ENCODE results near the gene SSH2. TPM values are rescaled to one million over a fixed set of nuclear protein-coding genes. Genes with fewer than 3 reads are reported as not detected.

Gene SSH2
- total and polyA plus RNA-seq, 4 donors: 7.5 to 14.1 (median 11.2) TPM

GRCh38 chr17:29880031-29880430, 50.0 kb downstream of the SSH2 start:
- no peaks in the 10 kb centered on the region for H3K9me3 ChIP-seq (ENCODE audit: control insufficient read depth in 4 of 4, low read length in 3 of 4)
- H3K27me3 ChIP-seq (ENCODE audit: control insufficient read depth in 4 of 4, insufficient read depth in 4 of 4, low read length in 3 of 4): no peaks in the 10 kb centered on the region
- no peak overlapping the region for H3K9ac ChIP-seq (ENCODE audit: low read depth in 1 of 2, low read length in 2 of 2)
- no peak for TF ChIP-seq ATF3 (IDR thresholded peaks at IDR 0.05)
- no peak for TF ChIP-seq EGR1 (IDR thresholded peaks at IDR 0.05; ENCODE audit: low read depth in 2 of 2)
- TF ChIP-seq YY1 (IDR thresholded peaks at IDR 0.05): no peak
- no peak for TF ChIP-seq CTCF (IDR thresholded peaks at IDR 0.05; ENCODE audit: low read depth, low read length, missing input control)
- no peak for TF ChIP-seq ZBTB33 (IDR thresholded peaks at IDR 0.05)
- no peak for TF ChIP-seq NR2F2 (IDR thresholded peaks at IDR 0.05)
- TF ChIP-seq HNF4G (IDR thresholded peaks at IDR 0.05): no peak
- no peak for TF ChIP-seq RAD21 (IDR thresholded peaks at IDR 0.05)
- no peak for TF ChIP-seq SP1 (IDR thresholded peaks at IDR 0.05)
- no peak for TF ChIP-seq MAX (IDR thresholded peaks at IDR 0.05)
- TF ChIP-seq REST (IDR thresholded peaks at IDR 0.05): no peak
- no peak for TF ChIP-seq HNF4A (conservative IDR thresholded peaks at IDR 0.05)
- TF ChIP-seq JUND (IDR thresholded peaks at IDR 0.05): no peak
- TF ChIP-seq FOXA2 (IDR thresholded peaks at IDR 0.05): no peak
- TF ChIP-seq FOXA1 (IDR thresholded peaks at IDR 0.05): no peak
- no peak for TF ChIP-seq TAF1 (conservative IDR thresholded peaks at IDR 0.05)
- TF ChIP-seq RXRA (IDR thresholded peaks at IDR 0.05): no peak
- TF ChIP-seq GABPA (IDR thresholded peaks at IDR 0.05 in 1 of 2, conservative IDR thresholded peaks at IDR 0.05 in 1 of 2): no peak
- no peaks in the 10 kb centered on the region for H3K36me3 ChIP-seq (ENCODE audit: control insufficient read depth in 4 of 4, insufficient read depth in 3 of 4, low read depth in 1 of 4, low read length in 3 of 4)
- DNase-seq (ENCODE audit: low spot score): no peak
- H3K4me1 ChIP-seq (ENCODE audit: control insufficient read depth in 4 of 4, insufficient read depth in 4 of 4, low read length in 3 of 4): no peaks in the 10 kb centered on the region
- H3K4me3 ChIP-seq (ENCODE audit: low read depth in 1 of 3, low read length in 3 of 3): no peak overlapping the region
- no peak overlapping the region for H3K27ac ChIP-seq (ENCODE audit: low read depth in 1 of 2, low read length in 2 of 2)
- WGBS: 98% methylated on average over 6 of the region's 6 CpGs
